Liver (tissue), 9 donors: ENCODE data around the gene ERMP1. TPM values are rescaled to one million over a fixed set of nuclear protein-coding genes. Genes with fewer than 3 reads are reported as not detected.
"Not testable (repeated sequence)": the region's sequence is repeated elsewhere in the genome, so short reads cannot be mapped to it uniquely, and the experiment has no call there.

Experiments used
- DNase-seq: peaks from one replicate; pipeline ENCODE4 v3.0.0-alpha.2; 2017; ENCODE audit warnings: low spot score
- H3K27ac ChIP-seq, 2 donors: one replicate each; pipeline ENCODE4 v1.7.0; 2013; ENCODE audit warnings: inconsistent platforms in 2 of 2, low read length in 2 of 2, control low read depth in 1 of 2, low read depth in 1 of 2, mild to moderate bottlenecking in 1 of 2
- H3K27me3 ChIP-seq, 4 donors: one replicate each; pipeline versions ENCODE4 v1.6.1 to v1.7.0; 2013; ENCODE audit warnings: low read length in 3 of 4, inconsistent platforms in 1 of 4, mild to moderate bottlenecking in 1 of 4, moderate library complexity in 1 of 4; ENCODE audit not compliant: control insufficient read depth in 4 of 4, insufficient read depth in 4 of 4
- H3K36me3 ChIP-seq, 4 donors: one replicate each; pipeline versions ENCODE4 v1.6.1 to v1.7.0; 2013; ENCODE audit warnings: low read length in 3 of 4, mild to moderate bottlenecking in 3 of 4, low read depth in 1 of 4, moderate library complexity in 1 of 4; ENCODE audit not compliant: control insufficient read depth in 4 of 4, insufficient read depth in 3 of 4
- H3K4me1 ChIP-seq, 4 donors: one replicate each; pipeline versions ENCODE4 v1.6.1 to v1.7.0; 2013; ENCODE audit warnings: low read length in 3 of 4, mild to moderate bottlenecking in 3 of 4, moderate library complexity in 1 of 4; ENCODE audit not compliant: control insufficient read depth in 4 of 4, insufficient read depth in 4 of 4
- H3K4me3 ChIP-seq, 3 donors: one replicate each; pipeline versions ENCODE4 v1.6.1 to v1.7.0; 2013; ENCODE audit warnings: low read length in 3 of 3, control low read depth in 1 of 3, low read depth in 1 of 3, mild to moderate bottlenecking in 1 of 3
- H3K9ac ChIP-seq, 2 donors: one replicate each; pipeline ENCODE4 v1.7.0; 2013; ENCODE audit warnings: low read length in 2 of 2, mild to moderate bottlenecking in 2 of 2, moderate library complexity in 2 of 2, control low read depth in 1 of 2, low read depth in 1 of 2
- H3K9me3 ChIP-seq, 4 donors: one replicate each; pipeline versions ENCODE4 v1.6.1 to v1.7.0; 2013; ENCODE audit warnings: low read length in 3 of 4; ENCODE audit not compliant: control insufficient read depth in 4 of 4
- EGR1 ChIP-seq, 2 donors: IDR thresholded peaks; 2 replicates each; pipeline ENCODE4 v1.6.1; 2016 to 2018; ENCODE audit warnings: antibody characterized with exemption in 2 of 2, low read depth in 2 of 2
- FOXA1 ChIP-seq: IDR thresholded peaks from 2 replicates; pipeline ENCODE4 v1.6.1; 2016; ENCODE audit warnings: antibody characterized with exemption
- FOXA2 ChIP-seq: IDR thresholded peaks from 2 replicates; pipeline ENCODE4 v1.6.1; 2016; ENCODE audit warnings: antibody characterized with exemption
- GABPA ChIP-seq, 2 donors: IDR thresholded peaks in 1 of 2; conservative IDR thresholded peaks in 1 of 2; 2 replicates each; pipeline ENCODE4 v1.6.1; 2016; ENCODE audit warnings: antibody characterized with exemption in 2 of 2, mild to moderate bottlenecking in 1 of 2, moderate library complexity in 1 of 2
- HNF4A ChIP-seq, 2 donors: conservative IDR thresholded peaks; 2 replicates each; pipeline ENCODE4 v1.6.1; 2016; ENCODE audit warnings: antibody characterized with exemption in 2 of 2, mild to moderate bottlenecking in 2 of 2
- HNF4G ChIP-seq: IDR thresholded peaks from 2 replicates; pipeline ENCODE4 v1.6.1; 2016; ENCODE audit warnings: antibody characterized with exemption
- RAD21 ChIP-seq, 2 donors: IDR thresholded peaks; 2 replicates each; pipeline ENCODE4 v1.6.1; 2016; ENCODE audit warnings: antibody characterized with exemption in 2 of 2, mild to moderate bottlenecking in 2 of 2
- RXRA ChIP-seq, 2 donors: IDR thresholded peaks; 2 replicates each; pipeline ENCODE4 v1.6.1; 2017 to 2018; ENCODE audit warnings: antibody characterized with exemption in 2 of 2, mild to moderate bottlenecking in 1 of 2
- SP1 ChIP-seq: IDR thresholded peaks from 2 replicates; pipeline ENCODE4 v1.6.1; 2018; ENCODE audit warnings: antibody characterized with exemption, mild to moderate bottlenecking
- TAF1 ChIP-seq: conservative IDR thresholded peaks from 2 replicates; pipeline ENCODE4 v1.6.1; 2016; ENCODE audit warnings: antibody characterized with exemption, mild to moderate bottlenecking
- WGBS: extraction: QIAGEN DNeasy Blood & Tissue Kit; methylation state at CpG from one replicate; pipeline ENCODE4 v1.1.7; 2013; 5-methylcytosine and 5-hydroxymethylcytosine counted together
- polyA plus RNA-seq, 2 donors: library from polyadenylated mRNA; stranded (reverse) in 1 of 2; unstranded in 1 of 2; fragments of 200-250 nt in 1 of 2; fragments of >200 nt in 1 of 2; fragmentation: Nextera tagmentation in 1 of 2; extraction: Ambion mirVana in 1 of 2; gene quantifications; one replicate each; pipeline versions ENCODE4 v1.2.1 to v1.2.3, GENCODE V29; 2013 to 2015
- total RNA-seq, 2 donors: library from RNA; depleted of rRNA; stranded (reverse); fragments of >200 nt; gene quantifications; one replicate each; pipeline ENCODE4 v1.2.3, GENCODE V29; 2014
- TF ChIP-seq, protein P1 (sequence below): IDR thresholded peaks from 2 replicates; pipeline ENCODE4 v1.6.1; 2016; ENCODE audit warnings: antibody characterized with exemption, mild to moderate bottlenecking
- TF ChIP-seq, protein P2 (sequence below): IDR thresholded peaks from 2 replicates; pipeline ENCODE4 v1.6.1; 2016; ENCODE audit warnings: antibody characterized with exemption
- TF ChIP-seq, protein P3 (sequence below): IDR thresholded peaks from 2 replicates; pipeline ENCODE4 v1.6.1; 2016; ENCODE audit warnings: antibody characterized with exemption
- TF ChIP-seq, protein P4 (sequence below): fragments of 150-350 bp; IDR thresholded peaks from 2 replicates; pipeline ENCODE4 v1.5.1; 2017; ENCODE audit warnings: improper control_type of control experiment, low read depth, low read length; ENCODE audit not compliant: missing input control
- donor health status: healthy.
- donor health status: healthy.
- donor health status: healthy.
- donor health status: healthy.
- donor health status: healthy.

Gene ERMP1
- total and polyA plus RNA-seq, 4 donors: 2.7 to 19.5 (median 9.6) TPM

DNA sequence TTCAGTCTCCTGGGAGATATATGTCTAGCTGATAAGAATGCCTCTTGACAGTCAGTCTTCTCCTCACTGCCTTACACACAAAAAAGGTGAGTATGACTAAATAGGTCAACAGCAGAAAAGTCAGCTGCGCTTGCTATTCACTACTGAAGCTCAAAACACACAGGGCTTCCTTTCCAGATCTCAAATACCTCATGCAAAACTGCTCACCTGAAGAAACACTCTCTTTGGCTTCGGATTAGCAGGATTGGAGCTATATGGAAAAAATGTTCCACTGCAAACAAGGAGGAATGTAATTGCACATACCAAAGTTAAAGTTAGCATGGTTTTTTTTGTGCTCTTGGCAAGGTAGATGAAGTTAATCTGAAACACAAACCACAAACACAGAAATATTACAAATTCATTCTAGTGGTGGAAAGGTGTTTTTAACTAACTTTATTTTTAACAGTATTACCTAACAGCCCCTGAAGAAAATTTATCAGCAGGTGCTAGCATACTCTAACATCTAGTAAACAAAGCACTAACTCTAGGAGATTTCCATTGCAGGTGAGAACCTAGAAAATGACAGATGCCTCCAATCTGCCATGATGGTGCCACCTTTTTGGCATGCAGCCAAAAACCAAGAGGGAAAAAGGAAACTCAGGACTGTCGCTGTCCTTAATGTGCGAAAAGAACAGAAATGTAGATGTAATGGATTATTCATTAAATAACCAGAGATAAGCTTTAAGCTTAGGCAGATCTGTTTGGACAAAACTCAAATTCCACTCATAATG lies 31.8 kb downstream of the ERMP1 start (continued):
- TF ChIP-seq, protein P1, sequence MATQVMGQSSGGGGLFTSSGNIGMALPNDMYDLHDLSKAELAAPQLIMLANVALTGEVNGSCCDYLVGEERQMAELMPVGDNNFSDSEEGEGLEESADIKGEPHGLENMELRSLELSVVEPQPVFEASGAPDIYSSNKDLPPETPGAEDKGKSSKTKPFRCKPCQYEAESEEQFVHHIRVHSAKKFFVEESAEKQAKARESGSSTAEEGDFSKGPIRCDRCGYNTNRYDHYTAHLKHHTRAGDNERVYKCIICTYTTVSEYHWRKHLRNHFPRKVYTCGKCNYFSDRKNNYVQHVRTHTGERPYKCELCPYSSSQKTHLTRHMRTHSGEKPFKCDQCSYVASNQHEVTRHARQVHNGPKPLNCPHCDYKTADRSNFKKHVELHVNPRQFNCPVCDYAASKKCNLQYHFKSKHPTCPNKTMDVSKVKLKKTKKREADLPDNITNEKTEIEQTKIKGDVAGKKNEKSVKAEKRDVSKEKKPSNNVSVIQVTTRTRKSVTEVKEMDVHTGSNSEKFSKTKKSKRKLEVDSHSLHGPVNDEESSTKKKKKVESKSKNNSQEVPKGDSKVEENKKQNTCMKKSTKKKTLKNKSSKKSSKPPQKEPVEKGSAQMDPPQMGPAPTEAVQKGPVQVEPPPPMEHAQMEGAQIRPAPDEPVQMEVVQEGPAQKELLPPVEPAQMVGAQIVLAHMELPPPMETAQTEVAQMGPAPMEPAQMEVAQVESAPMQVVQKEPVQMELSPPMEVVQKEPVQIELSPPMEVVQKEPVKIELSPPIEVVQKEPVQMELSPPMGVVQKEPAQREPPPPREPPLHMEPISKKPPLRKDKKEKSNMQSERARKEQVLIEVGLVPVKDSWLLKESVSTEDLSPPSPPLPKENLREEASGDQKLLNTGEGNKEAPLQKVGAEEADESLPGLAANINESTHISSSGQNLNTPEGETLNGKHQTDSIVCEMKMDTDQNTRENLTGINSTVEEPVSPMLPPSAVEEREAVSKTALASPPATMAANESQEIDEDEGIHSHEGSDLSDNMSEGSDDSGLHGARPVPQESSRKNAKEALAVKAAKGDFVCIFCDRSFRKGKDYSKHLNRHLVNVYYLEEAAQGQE: no peak
- no peak for TF ChIP-seq RXRA (IDR thresholded peaks at IDR 0.05)
- no peak for TF ChIP-seq FOXA1
- TF ChIP-seq, protein P2, sequence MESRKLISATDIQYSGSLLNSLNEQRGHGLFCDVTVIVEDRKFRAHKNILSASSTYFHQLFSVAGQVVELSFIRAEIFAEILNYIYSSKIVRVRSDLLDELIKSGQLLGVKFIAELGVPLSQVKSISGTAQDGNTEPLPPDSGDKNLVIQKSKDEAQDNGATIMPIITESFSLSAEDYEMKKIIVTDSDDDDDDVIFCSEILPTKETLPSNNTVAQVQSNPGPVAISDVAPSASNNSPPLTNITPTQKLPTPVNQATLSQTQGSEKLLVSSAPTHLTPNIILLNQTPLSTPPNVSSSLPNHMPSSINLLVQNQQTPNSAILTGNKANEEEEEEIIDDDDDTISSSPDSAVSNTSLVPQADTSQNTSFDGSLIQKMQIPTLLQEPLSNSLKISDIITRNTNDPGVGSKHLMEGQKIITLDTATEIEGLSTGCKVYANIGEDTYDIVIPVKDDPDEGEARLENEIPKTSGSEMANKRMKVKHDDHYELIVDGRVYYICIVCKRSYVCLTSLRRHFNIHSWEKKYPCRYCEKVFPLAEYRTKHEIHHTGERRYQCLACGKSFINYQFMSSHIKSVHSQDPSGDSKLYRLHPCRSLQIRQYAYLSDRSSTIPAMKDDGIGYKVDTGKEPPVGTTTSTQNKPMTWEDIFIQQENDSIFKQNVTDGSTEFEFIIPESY: no peak
- no peak for TF ChIP-seq GABPA (IDR thresholded peaks at IDR 0.05 in 1 of 2, conservative IDR thresholded peaks at IDR 0.05 in 1 of 2)
- TF ChIP-seq SP1: no peak
- TF ChIP-seq EGR1 (IDR thresholded peaks at IDR 0.05; ENCODE audit: low read depth in 2 of 2): no peak
- no peak for TF ChIP-seq HNF4A (conservative IDR thresholded peaks at IDR 0.05)

DNA sequence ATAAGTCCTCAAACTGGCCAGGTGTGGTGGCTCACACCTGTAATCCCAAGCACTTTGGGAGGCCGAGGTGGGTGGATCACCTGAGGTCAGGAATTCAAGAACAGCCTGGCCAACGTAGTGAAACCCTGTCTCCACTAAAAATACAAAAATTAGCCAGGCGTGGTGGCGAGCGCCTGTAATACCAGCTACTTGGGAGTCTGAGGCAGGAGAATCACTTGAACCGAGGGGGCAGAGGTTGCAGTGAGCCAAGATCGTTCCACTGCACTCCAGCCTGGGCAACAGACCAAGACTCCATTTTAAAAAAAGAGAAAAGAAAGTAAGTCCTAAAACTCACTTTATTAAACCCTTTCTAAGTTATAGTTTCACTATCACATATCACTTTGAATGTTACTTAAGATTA lies 32.5 kb downstream of the ERMP1 start:
- not testable (repeated sequence) for H3K27ac ChIP-seq, H3K9ac ChIP-seq, DNase-seq, H3K36me3 ChIP-seq, H3K4me3 ChIP-seq, H3K9me3 ChIP-seq, H3K27me3 ChIP-seq, H3K4me1 ChIP-seq
- WGBS: 76% methylated on average over 7 of the region's 7 CpGs
- TF ChIP-seq HNF4A (conservative IDR thresholded peaks at IDR 0.05): peak; percentile 16 to 55

DNA sequence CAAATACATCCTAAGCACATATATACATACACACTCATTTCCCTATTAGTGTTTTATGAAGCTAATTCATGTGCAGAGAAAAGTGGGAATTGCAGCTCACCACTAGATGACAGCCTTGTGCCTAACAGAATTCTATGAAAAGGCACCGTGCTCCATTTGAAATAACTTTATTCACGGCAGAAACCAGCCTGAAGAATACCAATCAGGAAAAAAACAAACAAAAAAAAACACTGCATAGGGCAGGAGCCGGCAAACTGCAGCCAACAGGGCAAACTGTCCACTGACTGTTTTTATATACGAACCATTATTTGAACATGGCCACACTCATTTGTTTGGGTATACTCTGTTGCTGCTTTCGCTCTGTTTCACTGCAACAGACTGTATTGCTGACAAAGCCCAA lies 33.6 kb downstream of the ERMP1 start:
- peak overlapping the region in 2 of 3 donors; percentile 29 to 57 for H3K4me3 ChIP-seq
- H3K36me3 ChIP-seq: peaks cover 0 to 3% (median 0%) of the 10 kb centered on the region in 4 donors
- no peaks in the 10 kb centered on the region for H3K4me1 ChIP-seq
- H3K27me3 ChIP-seq: no peaks in the 10 kb centered on the region
- peak overlapping the region in 1 of 2 donors; percentile 32 for H3K27ac ChIP-seq
- DNase-seq: no peak
- WGBS: 14% methylated on average over 5 of the region's 5 CpGs
- no peaks in the 10 kb centered on the region for H3K9me3 ChIP-seq
- H3K9ac ChIP-seq: peak overlapping the region in 1 of 2 donors; percentile 78
- TF ChIP-seq, protein P1: no peak
- TF ChIP-seq TAF1: no peak
- peak; percentile 21 for TF ChIP-seq SP1
- TF ChIP-seq FOXA2: no peak
- TF ChIP-seq, protein P3, sequence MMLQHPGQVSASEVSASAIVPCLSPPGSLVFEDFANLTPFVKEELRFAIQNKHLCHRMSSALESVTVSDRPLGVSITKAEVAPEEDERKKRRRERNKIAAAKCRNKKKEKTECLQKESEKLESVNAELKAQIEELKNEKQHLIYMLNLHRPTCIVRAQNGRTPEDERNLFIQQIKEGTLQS: peak; percentile 13
- TF ChIP-seq HNF4A (conservative IDR thresholded peaks at IDR 0.05): peak in 1 of 2 donors; percentile 8
- TF ChIP-seq RAD21 (IDR thresholded peaks at IDR 0.05): peak; percentile 89 to 91
- TF ChIP-seq EGR1 (IDR thresholded peaks at IDR 0.05; ENCODE audit: low read depth in 2 of 2): no peak
- TF ChIP-seq FOXA1: no peak
- peak; percentile 7 to 12 for TF ChIP-seq RXRA (IDR thresholded peaks at IDR 0.05)
- no peak for TF ChIP-seq HNF4G
- TF ChIP-seq, protein P2: peak; percentile 33
- TF ChIP-seq, protein P4, sequence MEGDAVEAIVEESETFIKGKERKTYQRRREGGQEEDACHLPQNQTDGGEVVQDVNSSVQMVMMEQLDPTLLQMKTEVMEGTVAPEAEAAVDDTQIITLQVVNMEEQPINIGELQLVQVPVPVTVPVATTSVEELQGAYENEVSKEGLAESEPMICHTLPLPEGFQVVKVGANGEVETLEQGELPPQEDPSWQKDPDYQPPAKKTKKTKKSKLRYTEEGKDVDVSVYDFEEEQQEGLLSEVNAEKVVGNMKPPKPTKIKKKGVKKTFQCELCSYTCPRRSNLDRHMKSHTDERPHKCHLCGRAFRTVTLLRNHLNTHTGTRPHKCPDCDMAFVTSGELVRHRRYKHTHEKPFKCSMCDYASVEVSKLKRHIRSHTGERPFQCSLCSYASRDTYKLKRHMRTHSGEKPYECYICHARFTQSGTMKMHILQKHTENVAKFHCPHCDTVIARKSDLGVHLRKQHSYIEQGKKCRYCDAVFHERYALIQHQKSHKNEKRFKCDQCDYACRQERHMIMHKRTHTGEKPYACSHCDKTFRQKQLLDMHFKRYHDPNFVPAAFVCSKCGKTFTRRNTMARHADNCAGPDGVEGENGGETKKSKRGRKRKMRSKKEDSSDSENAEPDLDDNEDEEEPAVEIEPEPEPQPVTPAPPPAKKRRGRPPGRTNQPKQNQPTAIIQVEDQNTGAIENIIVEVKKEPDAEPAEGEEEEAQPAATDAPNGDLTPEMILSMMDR: peak; percentile 68
